Stimulated activated CD8-positive, alpha-beta memory T cell treated with anti-CD3 and anti-CD28 coated beads, Interleukin-4, amount 100 ng/mL, for 48 hours (primary cell): ENCODE data around the gene RAB2B.
A peak's percentile ranks its signal among the peaks of the same experiment; 100 is the strongest.
"Not testable (repeated sequence)": the region's sequence is repeated elsewhere in the genome, so short reads cannot be mapped to it uniquely, and the experiment has no call there.

Experiments used
- DNase-seq: peaks from one replicate; pipeline ENCODE4 v3.0.0-alpha.2; 2020

Gene RAB2B

DNA sequence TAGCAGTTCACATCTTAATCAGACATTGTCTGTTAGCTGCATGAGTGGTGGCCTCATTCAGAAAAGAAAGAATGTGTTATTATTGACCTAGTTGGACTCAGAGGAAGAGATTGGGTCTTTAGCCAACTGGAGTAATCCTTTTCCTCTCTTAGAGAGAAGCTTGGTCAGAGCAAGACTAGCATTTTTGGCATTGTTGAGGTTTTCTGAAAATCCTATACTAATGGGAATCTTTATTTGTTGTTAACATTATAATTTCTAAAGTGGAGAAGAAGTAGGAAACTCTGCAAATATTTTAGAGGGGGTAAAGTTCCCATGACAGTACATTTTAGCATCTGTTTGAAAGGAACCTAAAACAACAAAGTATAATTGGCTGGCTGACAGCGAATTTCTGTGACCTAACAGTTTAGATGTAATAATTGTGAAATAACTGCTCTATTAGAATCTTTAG lies 9.9 kb upstream of the RAB2B start:
- DNase-seq, result no peak

DNA sequence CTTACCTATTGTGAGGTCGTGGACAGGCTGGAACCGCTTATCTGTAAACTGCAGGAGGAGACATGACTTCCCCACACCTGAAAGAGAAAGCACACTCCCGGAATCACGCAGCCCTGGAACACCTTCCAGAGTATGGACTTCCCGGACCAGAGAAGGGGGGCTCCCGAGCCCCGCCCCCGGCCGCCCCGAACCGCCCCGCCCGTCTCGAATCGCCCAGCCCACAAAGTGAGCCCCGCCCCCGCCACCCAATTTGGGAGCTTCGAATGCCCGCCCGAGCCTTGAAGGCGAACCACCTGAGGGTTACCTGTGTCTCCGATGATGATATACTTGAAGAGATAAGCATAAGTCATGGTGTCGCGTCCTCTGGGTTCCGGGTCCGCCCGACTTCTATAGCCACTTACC lies 235 bp downstream of the RAB2B start:
- DNase-seq, result peak; percentile 87

DNA sequence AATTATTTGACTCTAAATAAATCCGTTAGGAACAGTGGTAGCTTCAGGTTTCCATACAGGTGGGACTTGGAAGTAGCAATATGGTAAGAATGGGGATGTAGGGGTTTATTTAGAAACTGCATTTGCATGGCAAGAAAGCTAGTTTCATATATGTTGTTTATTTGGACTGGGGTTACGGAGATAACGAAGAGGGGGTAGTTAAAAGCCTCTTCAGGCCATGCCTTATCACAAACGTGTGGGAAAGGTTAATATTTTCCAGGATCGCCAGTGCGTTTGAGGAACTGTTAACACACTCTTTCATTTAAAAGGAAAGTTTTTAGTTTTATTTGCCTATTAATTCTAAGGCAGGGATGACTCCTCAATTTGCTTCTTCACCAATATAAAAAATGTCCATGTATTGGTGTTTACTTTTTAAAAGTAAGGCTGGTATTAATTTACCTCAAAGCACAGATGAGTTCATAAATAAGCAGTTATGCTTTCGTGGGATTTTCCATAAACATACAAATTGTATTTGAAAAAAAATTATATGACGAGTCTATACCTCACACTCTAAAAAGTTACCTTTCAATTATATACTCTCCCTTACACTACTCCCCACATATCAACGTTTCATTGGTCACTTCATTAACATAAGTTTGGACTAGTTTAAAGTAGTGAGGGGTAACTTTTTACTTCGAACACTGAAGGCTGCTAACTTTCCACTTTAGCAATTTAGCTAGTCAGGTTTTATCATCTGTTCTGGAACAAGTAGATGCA lies 814 bp downstream of the RAB2B start:
- DNase-seq, result no peak

DNA sequence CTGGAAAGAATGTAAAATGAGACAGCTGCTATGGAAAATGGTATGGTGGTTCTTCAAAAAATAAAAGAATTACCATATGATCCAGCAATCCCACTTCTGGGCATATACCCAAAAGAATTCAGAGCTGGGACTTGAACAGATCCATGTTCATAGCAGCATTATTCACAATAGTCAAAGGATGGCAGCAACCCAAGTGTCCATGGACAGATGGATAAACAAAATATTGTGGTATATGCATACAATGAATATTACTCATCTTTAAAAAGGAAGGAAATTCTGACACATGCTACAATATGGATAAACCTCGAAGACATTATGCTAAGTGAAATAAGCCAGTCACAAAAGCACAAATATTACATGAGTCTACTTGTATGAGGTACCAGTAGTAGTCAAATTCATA lies 9.1 kb downstream of the RAB2B start:
- no peak for DNase-seq

DNA sequence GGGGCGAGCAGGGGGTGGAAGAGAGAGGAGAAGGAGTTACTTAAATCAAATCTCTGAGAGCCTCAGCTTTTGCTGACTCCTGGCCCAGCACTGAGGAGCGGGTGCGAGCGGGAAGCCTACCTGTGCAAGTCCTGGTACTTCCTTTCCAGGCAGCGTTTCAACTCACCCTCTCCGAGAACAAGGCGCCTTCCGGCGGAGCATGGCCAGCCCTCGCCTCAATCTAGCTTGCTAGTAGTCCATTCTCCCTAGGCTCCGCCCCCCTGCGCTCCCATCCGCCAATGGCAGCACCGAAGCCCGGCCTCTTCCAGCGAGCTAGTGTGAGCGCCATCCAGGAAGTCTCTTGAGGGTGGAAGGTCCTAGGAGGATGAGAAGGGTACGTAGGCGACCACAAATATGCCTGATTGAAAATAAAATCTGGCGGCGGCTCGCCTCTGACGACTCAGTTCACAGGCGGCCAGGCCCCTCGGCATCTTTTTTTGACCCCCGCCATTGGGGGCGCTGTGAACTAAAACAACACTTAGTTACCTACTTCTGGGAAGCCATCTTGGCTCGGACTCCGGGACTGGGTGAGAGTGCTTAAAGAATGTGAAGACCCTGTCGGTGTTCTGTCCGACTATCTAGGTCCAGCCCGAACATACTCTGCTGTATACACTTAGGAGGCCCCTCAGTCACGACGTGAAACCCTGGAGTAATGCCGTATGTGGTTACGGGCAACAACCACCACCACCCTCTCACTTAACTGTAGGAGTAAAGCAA lies 20.7 kb downstream of the RAB2B start, which contains the start of gene CHD8:
TSS of gene CHD8 (minus strand) at position 212 of the 756 bp plus-strand sequence. CDS start 24,480 bp downstream, outside the sequence.
- peak; percentile 99 for DNase-seq

DNA sequence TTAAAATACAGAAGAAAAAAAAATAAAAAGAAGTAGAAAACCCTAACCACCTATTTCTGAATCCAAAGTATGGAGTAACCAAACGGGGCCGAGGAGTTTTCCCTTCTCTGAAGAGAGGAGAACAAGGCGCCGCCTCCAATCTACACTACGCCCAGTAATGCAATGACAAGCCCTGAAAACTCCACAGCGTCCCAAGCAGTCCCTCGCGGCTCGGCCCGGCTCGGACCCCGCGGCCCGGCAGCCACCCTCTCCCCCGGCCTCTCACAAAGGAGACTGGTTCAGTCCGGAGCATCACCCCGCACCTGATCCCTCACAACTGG lies 21.2 kb downstream of the RAB2B start:
- DNase-seq, result no peak

DNA sequence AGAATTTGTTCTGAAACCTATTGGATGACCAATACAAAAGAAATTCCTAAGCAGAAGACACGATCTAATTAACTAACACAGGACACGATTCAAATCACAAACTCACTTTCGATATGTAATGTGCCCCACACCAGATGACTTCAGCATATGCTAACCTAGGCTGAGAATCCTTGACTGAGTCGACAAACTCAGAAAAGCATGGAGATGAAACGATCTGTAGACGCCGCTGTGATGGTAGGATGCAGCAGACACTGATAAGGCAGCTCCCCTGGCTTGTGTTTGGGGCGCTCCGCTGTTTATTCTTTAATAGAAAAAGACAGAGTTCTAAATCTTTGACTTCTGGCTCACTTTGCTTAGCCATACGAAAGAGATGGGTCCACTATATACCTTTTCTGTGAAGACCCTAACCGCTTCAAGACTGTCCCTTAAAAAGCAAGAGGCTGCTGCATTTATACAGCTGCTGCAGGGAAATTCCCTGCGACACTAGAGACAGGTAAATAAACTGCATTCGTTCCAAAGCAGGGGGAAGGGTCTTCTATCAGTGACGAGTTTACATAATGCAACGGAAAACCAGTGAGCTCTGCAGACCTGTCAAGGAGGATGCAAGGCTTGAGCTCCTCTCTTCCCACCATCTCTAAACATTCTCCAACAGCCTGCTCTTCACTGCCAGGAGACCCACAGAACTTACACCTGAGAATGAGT lies 21.8 kb downstream of the RAB2B start:
- no peak for DNase-seq

DNA sequence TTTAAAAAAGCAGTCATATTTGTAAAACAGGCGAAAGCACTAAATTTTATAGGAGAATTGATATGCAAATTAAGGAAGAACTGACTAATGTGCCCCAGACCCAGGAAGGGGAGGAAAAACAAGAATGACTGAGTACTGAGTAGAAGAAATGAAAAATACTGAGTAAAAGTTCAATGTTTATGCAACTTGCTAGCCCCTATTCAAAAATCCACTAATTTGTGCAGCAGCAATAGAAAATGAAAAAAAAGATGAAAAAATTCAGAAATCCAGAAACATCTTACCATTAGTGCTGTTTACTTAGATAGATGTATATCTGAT lies 26.9 kb downstream of the RAB2B start:
- no peak for DNase-seq

DNA sequence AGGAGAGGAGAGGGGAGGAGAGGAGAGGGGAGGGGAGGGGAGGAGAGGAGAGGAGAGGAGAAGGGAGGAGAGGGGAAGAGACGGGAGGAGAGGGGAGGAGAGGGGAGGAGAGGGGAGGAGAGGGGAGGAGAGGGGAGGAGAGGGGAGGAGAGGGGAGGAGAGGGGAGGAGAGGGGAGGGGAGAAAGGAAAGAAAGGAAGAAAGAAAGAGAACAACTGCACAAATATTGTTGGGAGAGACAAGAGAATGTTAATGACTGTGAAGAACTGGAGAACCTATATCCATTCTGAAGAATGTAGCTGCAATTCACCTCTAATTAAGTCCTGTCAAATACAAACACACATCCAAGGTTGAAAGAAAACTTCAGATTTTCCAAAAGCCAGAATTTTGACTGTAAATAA lies 34.1 kb downstream of the RAB2B start:
- not testable (repeated sequence) for DNase-seq

DNA sequence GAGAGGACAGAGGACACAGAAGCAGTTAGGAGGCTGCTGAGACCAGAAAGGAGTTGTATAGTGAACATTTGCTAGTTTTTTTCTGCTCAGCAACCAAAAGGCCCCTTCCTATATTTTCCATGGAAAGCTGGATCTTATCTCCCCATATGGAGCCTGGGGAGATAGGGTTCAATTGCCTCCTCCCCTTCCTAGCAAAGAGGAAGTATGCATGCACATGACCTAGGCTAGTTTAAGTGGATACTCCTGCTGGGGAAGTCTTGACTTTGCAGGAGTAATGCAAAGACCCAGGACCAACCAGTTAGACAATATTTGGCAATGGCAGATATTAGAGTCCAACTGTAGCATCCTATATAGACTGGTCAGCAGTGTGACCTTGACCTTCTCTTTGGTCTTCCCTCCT lies 35.9 kb downstream of the RAB2B start:
- no peak for DNase-seq

DNA sequence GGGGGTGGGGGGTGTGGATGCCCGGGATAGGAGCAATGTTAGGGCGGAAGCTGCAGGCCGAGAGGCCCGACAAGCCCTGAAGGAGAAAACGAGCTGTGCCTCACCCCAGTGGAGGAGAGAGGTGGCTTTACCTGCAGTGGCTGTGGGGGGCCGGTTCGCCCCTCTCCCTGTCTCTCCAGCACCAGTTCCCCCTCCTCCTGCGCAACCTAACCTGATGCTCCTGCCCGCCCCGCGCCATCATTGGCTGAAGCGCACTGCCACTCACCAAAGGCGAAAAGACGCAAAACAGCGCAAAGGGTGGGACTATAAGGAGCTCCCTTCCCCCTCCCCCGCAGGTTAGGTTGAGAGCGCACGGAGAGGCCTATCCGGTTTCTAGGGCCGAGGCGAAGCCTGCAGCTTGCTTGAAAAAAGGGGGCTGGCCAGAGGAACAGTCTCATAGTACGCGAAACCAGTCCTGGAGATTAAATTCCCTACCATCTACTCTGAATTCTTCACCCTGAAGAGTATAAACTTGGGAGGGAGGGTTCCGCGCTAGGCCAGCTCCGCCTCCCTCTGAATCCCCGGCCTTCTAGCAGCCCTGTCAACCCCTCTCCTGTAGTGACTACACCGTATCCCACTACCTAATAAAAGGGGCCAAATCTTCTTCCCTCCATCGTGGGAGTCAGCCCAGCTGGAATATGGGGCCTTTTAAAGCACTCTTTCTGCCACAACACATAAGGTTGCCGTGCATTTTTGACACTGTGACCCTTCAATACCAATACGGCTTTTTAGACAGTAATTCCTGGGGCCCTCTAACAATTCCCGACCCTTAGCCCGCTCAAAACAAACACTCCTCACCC lies 39.5 kb downstream of the RAB2B start:
- DNase-seq, result peak; percentile 100

DNA sequence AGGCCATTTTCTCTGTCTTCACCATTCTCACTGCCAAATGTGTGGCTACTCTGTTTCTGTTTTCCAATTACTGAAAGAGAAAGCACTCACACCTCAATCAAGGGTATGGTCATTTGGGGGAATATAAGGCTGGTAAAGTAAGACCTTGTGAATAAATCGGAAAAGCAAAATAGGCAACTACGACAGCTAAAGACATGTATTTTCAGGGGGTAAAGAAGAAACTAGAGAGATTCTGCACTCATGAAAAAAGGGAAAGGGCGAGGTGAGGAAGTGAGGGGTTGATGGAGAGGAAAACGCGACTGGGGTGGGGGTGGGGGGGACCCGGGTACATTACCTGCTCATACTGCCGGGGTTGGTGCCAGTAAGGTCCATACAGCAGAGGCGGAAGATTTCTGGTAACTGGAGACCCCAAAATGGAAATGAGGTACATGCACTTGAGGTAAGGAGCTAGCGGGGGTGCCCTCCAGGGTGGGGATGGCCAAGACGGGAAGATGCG lies 40.1 kb downstream of the RAB2B start:
- no peak for DNase-seq

DNA sequence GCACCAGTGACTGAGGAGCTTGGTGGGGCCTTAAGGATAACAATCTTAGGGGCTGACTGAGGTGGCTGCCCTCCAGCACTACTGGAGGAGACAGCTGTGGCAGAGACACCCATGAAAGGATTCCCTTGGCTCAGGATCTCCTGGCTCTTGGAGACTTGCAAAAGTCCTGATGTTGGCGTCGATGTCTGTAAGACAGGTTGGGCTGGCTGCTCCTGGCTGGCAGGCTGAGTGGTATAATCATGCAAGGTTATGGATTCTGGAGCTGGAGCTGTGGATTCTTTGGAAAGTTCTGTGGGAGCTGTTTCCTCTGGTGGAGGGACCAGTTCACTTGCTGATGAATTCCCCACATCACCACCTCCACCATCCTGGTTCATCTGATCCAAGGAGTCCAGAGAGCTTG lies 45.6 kb downstream of the RAB2B start:
- DNase-seq, result no peak

DNA sequence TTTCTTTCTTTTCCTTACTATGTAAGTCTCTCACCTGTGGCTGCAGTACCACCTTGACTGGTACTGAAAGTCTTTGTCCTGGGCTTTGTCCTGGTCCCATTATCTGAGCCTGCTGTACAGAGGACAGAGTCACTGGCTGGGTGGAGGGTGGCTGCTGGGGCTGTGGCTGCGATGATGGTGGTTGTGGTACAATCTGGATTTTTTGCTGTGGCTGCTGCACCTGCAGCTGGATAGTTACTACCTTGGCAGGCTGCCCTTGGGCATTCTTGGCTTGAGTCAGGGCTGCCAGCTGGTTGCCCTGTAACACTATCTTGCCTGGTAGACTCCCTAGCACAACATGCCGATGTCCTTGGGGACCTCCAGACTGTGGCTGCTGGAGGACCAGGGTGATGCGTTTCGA lies 47.8 kb downstream of the RAB2B start:
- no peak for DNase-seq

DNA sequence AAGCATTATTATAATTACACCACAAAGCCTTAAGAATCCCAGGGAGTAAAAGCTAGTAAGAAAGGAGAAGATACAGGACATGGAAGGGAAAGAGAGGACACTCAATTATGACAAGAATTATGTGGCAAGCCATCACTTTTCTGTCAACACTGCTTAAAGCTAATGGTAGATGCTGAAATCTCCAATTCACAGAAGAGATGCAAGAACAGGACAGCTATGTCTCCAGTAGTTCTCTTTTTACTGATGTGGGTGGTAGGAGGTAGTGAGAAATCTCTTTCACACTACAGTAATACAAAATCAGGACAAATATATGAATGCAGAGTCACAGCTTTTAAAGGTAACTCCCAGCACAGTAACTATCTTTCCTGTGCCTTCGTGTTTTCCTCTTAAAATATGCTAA lies 50.1 kb downstream of the RAB2B start:
- no peak for DNase-seq

DNA sequence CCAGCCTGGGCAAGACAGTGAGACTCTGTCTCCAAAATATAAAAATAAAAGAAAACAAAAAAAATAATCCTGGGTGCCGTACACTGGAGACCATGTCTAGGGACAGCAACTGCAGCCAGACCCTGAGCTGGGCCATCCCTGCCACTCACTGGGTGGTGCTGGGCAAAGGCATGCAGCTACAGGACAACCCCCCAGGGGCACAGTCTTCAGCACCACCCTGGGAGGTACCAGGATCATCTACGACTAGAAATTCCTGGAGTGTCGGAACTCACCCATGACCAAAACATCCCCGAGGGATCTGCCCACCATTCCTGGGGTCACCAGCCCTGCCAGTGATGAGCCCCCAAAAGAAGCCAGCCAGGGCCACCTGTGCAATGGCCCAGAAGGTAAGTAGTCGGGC lies 57.2 kb downstream of the RAB2B start:
- DNase-seq, result no peak

DNA sequence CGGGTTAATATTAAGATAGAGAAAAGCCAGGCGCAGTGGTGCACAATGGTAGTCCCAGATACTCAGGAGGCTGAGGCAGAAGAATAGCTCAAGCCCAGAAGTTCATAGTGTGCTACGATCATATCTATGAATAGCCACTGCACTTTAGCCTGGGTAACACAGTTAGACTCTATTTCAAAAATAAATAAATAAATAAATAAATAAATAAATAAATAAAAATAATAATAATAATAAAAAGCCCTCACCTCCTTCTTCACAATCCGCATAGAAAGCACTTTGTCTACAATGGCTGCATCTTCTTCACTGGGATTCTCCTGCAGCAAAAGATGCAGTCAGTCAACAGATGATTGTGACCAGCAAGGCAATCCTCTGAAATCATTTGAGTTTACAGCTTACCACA lies 61.4 kb downstream of the RAB2B start:
- no peak for DNase-seq

DNA sequence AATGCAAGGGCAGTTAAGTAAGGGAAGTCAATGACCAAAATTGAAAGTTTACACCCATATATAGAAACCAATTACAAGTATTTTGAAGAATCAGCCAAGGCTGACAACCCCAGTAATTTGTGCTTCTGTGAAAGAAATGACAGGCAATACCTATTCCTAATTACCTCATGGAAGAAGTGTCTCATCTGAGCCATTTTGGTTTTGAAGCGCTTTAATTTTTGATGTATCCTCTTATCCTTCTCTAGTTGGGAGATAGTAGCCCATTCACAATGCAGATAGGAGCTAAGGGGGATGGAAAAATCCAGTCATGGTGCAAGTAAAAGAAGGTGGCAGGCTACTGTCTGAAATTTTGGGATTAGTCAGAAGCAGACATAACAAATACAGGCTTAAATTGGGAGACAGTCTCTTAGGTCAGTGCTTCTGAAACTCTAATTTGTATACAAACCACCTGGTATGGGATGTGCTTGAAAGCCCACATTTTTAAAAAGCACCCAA lies 62.6 kb downstream of the RAB2B start:
- no peak for DNase-seq
